Measurements from ENCODE around the gene NECTIN4. TPM values are rescaled to one million over a fixed set of nuclear protein-coding genes. Genes with fewer than 3 reads are reported as not detected.

NECTIN4 gene
- polyA plus RNA-seq, 3 donors = 0.07 TPM; not detected in 1

DNA sequence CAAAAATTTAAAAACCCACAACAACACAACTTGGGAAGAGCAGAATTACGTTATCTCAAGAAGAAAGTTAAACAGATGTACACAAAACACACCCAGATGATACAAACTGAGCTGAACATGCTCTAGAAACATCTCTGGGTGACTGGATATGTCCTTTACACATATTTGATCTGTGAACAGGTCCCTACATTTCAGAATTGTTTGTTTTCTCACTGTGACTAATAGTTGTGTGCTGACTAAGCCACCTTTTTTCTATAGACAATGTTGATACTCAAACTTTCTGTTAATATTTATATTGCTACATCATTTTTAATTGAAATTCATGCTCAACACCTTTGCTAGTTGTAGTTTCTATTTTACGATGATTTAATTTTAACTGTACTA is 67.4 kb downstream of the NECTIN4 start:
- TF ChIP-seq, protein P1, sequence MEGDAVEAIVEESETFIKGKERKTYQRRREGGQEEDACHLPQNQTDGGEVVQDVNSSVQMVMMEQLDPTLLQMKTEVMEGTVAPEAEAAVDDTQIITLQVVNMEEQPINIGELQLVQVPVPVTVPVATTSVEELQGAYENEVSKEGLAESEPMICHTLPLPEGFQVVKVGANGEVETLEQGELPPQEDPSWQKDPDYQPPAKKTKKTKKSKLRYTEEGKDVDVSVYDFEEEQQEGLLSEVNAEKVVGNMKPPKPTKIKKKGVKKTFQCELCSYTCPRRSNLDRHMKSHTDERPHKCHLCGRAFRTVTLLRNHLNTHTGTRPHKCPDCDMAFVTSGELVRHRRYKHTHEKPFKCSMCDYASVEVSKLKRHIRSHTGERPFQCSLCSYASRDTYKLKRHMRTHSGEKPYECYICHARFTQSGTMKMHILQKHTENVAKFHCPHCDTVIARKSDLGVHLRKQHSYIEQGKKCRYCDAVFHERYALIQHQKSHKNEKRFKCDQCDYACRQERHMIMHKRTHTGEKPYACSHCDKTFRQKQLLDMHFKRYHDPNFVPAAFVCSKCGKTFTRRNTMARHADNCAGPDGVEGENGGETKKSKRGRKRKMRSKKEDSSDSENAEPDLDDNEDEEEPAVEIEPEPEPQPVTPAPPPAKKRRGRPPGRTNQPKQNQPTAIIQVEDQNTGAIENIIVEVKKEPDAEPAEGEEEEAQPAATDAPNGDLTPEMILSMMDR (IDR thresholded peaks at IDR 0.05) = no peak
- WGBS (ENCODE audit: insufficient coverage) = 100% methylated on average over 1 of the region's 2 CpGs
- Histone ChIP-seq H3K36me3 (replicated peaks in 1 of 2; ENCODE audit: control insufficient read depth in 1 of 2, insufficient read depth in 2 of 2, low read length in 2 of 2) (no peaks in the 10 kb centered on the region), H4K20me1 (ENCODE audit: insufficient read depth, low read length) (no peaks in the 10 kb centered on the region), H3K27me3 (ENCODE audit: control insufficient read depth in 2 of 2, insufficient read depth in 2 of 2, low read length in 2 of 2) (no peaks in the 10 kb centered on the region), H3K9me3 (replicated peaks in 1 of 2; ENCODE audit: control insufficient read depth in 1 of 2, insufficient read depth in 1 of 2, low read length in 2 of 2) (no peaks in the 10 kb centered on the region), H3K27ac (ENCODE audit: low read depth in 1 of 2, low read length in 2 of 2) (no peak overlapping the region), H2AFZ (ENCODE audit: insufficient read depth, low read depth, low read length, poor library complexity, severe bottlenecking) (no peak overlapping the region), H3K4me3 (replicated peaks in 1 of 3; ENCODE audit: low read depth in 2 of 3, low read length in 3 of 3) (peak overlapping the region in 1 of 3 experiments; percentile 87), H3K79me2 (ENCODE audit: insufficient read depth, low read length) (peaks cover 28% of the 10 kb centered on the region), H3K9ac (ENCODE audit: insufficient read depth, low read length, poor library complexity, severe bottlenecking) (no peak overlapping the region), H3K4me1 (ENCODE audit: control insufficient read depth in 1 of 2, insufficient read depth in 2 of 2, low read length in 2 of 2) (peaks cover 44 to 45% of the 10 kb centered on the region in 2 donors), H3K4me2 (replicated peaks; ENCODE audit: extremely low read depth, low read length, poor library complexity, severe bottlenecking) (peak overlapping the region; percentile 90)
- Mint-ChIP-seq H3K27me3 (ENCODE audit: low read depth in 3 of 3) (peaks cover 1 to 12% (median 2%) of the 10 kb centered on the region in 3 donors), H3K27ac (no peak overlapping the region), H3K4me3 (peak overlapping the region in 1 of 2 donors; percentile 95), H3K4me1 (peaks cover 48% of the 10 kb centered on the region), H3K36me3 (peaks cover 3 to 4% of the 10 kb centered on the region in 2 donors), H3K9me3 (peaks cover 0 to 2% (median 0%) of the 10 kb centered on the region in 7 donors)
- intact Hi-C loops (cut with micrococcal nuclease) = no loop called here
- DNase-seq = no peak

DNA sequence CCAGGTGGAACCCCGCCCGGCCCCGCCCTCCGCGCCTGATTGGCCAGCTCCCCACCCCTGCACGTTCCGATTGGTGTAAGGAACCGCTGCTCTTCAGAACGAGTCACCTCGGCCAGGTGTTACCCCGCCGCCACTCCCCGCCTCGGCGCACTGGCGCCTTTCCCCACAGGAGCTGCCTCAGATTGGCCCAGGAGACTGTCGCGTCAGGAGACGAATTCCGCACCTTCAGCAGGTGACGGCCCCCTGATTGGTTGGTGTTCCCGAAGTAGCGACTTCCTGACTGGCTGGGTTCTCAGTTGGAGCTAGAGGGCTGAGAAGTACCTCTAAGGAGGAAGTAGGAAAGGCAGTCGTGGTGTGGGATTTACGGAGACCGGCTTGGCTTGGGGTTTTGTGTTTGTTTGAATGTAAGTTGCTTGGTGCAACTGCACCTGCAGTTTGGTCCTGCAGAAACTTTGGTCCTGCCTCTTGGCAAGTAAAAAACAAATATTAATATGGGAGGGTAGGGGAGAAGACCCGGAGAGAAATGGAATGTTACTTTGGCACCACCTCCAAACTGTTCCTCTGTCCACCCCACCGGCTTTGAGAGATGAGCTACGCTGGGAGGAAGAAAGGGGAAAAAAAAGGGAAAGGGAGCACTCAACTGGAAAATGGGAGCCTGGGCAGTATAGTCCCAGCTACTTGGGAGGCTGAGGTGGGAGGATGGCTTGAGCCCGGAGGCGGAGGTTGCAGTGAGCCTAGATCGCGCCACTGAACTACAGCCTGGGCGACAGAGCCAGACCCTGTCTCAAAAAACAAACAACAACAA is 68.0 kb downstream of the NECTIN4 start:
- Histone ChIP-seq H3K4me3 (replicated peaks in 1 of 3; ENCODE audit: low read depth in 2 of 3, low read length in 3 of 3) (peak overlapping the region; percentile 59 to 87 (median 60)), H4K20me1 (ENCODE audit: insufficient read depth, low read length) (no peaks in the 10 kb centered on the region), H3K4me2 (replicated peaks; ENCODE audit: extremely low read depth, low read length, poor library complexity, severe bottlenecking) (peak overlapping the region; percentile 90), H3K9ac (ENCODE audit: insufficient read depth, low read length, poor library complexity, severe bottlenecking) (peak overlapping the region; percentile 68), H3K4me1 (ENCODE audit: control insufficient read depth in 1 of 2, insufficient read depth in 2 of 2, low read length in 2 of 2) (peaks cover 44 to 50% of the 10 kb centered on the region in 2 donors), H3K79me2 (ENCODE audit: insufficient read depth, low read length) (peaks cover 32% of the 10 kb centered on the region), H3K27me3 (ENCODE audit: control insufficient read depth in 2 of 2, insufficient read depth in 2 of 2, low read length in 2 of 2) (no peaks in the 10 kb centered on the region), H3K36me3 (replicated peaks in 1 of 2; ENCODE audit: control insufficient read depth in 1 of 2, insufficient read depth in 2 of 2, low read length in 2 of 2) (no peaks in the 10 kb centered on the region), H3K27ac (ENCODE audit: low read depth in 1 of 2, low read length in 2 of 2) (peak overlapping the region; percentile 38 to 73), H2AFZ (ENCODE audit: insufficient read depth, low read depth, low read length, poor library complexity, severe bottlenecking) (peak overlapping the region; percentile 73), H3K9me3 (replicated peaks in 1 of 2; ENCODE audit: control insufficient read depth in 1 of 2, insufficient read depth in 1 of 2, low read length in 2 of 2) (no peaks in the 10 kb centered on the region)
- H3K27ac Mint-ChIP-seq = peak overlapping the region; percentile 73 to 96 (median 92)
- H3K4me1 Mint-ChIP-seq = peaks cover 54% of the 10 kb centered on the region
- H3K4me3 Mint-ChIP-seq = peak overlapping the region; percentile 93 to 95
- DNase-seq = peak; percentile 49 to 75 (median 68)
- TF ChIP-seq, protein P1 (IDR thresholded peaks at IDR 0.05) = no peak
- peaks cover 0 to 2% (median 0%) of the 10 kb centered on the region in 7 donors for H3K9me3 Mint-ChIP-seq
- WGBS (ENCODE audit: insufficient coverage) = 0% methylated on average over 26 of the region's 34 CpGs
- H3K27me3 Mint-ChIP-seq (ENCODE audit: low read depth in 3 of 3) = peaks cover 1 to 12% (median 2%) of the 10 kb centered on the region in 3 donors
- intact Hi-C loops (cut with micrococcal nuclease) = no loop called here
- peaks cover 3 to 7% of the 10 kb centered on the region in 2 donors for H3K36me3 Mint-ChIP-seq

Small RNA genes lying within 50 kb of the gene (small RNA-seq; reads per million reads assigned to genes)
- not detected for gene AL591806.2 (ENCODE audit: insufficient read length, low read depth)

Other genes starting within 250 kb of the NECTIN4 start
- 100 to 1,000 TPM in 2 of 3 donors, 10 to 100 TPM in 1; 62.2 to 116 (median 106) TPM for gene CD244, start 226.7 kb downstream of the NECTIN4 start, polyA plus RNA-seq
- gene ITLN1, start 204.4 kb downstream of the NECTIN4 start, polyA plus RNA-seq = 1 to 10 TPM; 1.2 to 1.6 (median 1.3) TPM
- gene ITLN2, start 134.7 kb downstream of the NECTIN4 start, polyA plus RNA-seq = not detected
- gene F11R, start 68.4 kb downstream of the NECTIN4 start, polyA plus RNA-seq = 10 to 100 TPM; 28.8 to 58.0 (median 35.9) TPM
- 10 to 100 TPM in 2 of 3 donors, 1 to 10 TPM in 1; 9.9 to 20.3 (median 11.8) TPM for gene TSTD1, start 50.6 kb downstream of the NECTIN4 start, polyA plus RNA-seq
- gene USF1, start 43.6 kb downstream of the NECTIN4 start, polyA plus RNA-seq = 100 to 1,000 TPM in 1 of 3 donors, 10 to 100 TPM in 1, 1 to 10 TPM in 1; 6.3 to 335 (median 25.5) TPM
- gene ARHGAP30, start 19.7 kb downstream of the NECTIN4 start, polyA plus RNA-seq = 100 to 1,000 TPM; 101 to 140 (median 129) TPM
- gene KLHDC9, start 8.8 kb upstream of the NECTIN4 start, polyA plus RNA-seq = under 1 TPM in 1 of 3 donors, not detected in 2; 0.08 TPM
- gene PFDN2, start 28.5 kb upstream of the NECTIN4 start, polyA plus RNA-seq = 10 to 100 TPM; 59.1 to 80.7 (median 65.6) TPM
- gene NIT1, start 28.5 kb upstream of the NECTIN4 start, polyA plus RNA-seq = 10 to 100 TPM; 28.4 to 84.7 (median 35.7) TPM
- gene DEDD, start 43.1 kb upstream of the NECTIN4 start, polyA plus RNA-seq = 10 to 100 TPM; 40.9 to 56.3 (median 42.2) TPM
- 100 to 1,000 TPM; 100 to 120 (median 108) TPM for gene UFC1, start 64.4 kb upstream of the NECTIN4 start, polyA plus RNA-seq
- gene USP21, start 69.9 kb upstream of the NECTIN4 start, polyA plus RNA-seq = 10 to 100 TPM; 11.0 to 42.8 (median 11.3) TPM
- gene PPOX, start 76.9 kb upstream of the NECTIN4 start, polyA plus RNA-seq = 10 to 100 TPM; 10.5 to 42.6 (median 10.8) TPM
- 10 to 100 TPM; 16.8 to 50.3 (median 21.0) TPM for gene B4GALT3, start 87.9 kb upstream of the NECTIN4 start, polyA plus RNA-seq
- gene ADAMTS4, start 109.5 kb upstream of the NECTIN4 start, polyA plus RNA-seq = under 1 TPM in 2 of 3 donors, not detected in 1; 0.01 to 0.04 TPM
- gene NDUFS2, start 112.8 kb upstream of the NECTIN4 start, polyA plus RNA-seq = 100 to 1,000 TPM in 2 of 3 donors, 10 to 100 TPM in 1; 87.5 to 119 (median 101) TPM
- 1,000 to 10,000 TPM; 2,686 to 4,191 (median 2,715) TPM for gene FCER1G, start 125.7 kb upstream of the NECTIN4 start, polyA plus RNA-seq
- gene APOA2, start 134.1 kb upstream of the NECTIN4 start, polyA plus RNA-seq = not detected
- gene TOMM40L, start 136.5 kb upstream of the NECTIN4 start, polyA plus RNA-seq = 10 to 100 TPM in 1 of 3 donors, 1 to 10 TPM in 2; 3.8 to 31.5 (median 5.2) TPM
- gene NR1I3, start 148.6 kb upstream of the NECTIN4 start, polyA plus RNA-seq = not detected
- gene PCP4L1, start 169.2 kb upstream of the NECTIN4 start, polyA plus RNA-seq = not detected
- 1 to 10 TPM in 1 of 3 donors, under 1 TPM in 1, not detected in 1; 0.16 to 9.4 TPM for gene MPZ, start 220.4 kb upstream of the NECTIN4 start, polyA plus RNA-seq
- 100 to 1,000 TPM; 208 to 350 (median 323) TPM for gene SDHC, start 224.8 kb upstream of the NECTIN4 start, polyA plus RNA-seq

Data from CD14-positive monocyte (primary cell).